ENCODE results near the gene BEST1.

DNA sequence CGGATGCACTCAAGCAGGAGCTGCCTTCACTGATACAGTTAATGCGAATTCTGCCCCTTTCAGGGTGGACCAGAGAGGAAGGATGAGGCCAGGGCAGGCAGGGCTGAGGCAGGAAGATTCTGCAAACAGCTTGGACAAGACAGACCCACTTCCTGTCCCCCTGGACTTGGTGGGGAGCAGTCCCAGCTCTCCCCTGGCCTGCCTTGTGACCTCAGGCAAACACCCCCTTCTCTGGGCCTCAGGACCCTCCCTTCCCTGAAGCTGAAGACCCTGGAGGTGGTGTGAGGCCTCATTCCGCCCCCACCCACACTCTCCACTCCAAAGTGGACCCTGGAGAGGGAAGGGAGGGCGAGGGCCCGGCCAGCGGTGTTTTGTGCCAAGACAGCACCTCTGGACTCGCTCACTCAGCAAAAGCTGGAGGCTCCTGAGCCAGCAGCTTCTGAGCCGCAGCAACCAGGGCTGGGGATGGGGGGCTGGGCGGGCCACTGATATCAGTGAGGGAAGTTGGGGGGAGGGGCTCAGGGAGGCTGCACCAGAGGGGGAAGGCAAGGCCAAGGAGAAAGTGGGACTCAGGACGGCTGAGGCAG, 41.3 kb upstream of the BEST1 start:
- TF ChIP-seq, protein P1, sequence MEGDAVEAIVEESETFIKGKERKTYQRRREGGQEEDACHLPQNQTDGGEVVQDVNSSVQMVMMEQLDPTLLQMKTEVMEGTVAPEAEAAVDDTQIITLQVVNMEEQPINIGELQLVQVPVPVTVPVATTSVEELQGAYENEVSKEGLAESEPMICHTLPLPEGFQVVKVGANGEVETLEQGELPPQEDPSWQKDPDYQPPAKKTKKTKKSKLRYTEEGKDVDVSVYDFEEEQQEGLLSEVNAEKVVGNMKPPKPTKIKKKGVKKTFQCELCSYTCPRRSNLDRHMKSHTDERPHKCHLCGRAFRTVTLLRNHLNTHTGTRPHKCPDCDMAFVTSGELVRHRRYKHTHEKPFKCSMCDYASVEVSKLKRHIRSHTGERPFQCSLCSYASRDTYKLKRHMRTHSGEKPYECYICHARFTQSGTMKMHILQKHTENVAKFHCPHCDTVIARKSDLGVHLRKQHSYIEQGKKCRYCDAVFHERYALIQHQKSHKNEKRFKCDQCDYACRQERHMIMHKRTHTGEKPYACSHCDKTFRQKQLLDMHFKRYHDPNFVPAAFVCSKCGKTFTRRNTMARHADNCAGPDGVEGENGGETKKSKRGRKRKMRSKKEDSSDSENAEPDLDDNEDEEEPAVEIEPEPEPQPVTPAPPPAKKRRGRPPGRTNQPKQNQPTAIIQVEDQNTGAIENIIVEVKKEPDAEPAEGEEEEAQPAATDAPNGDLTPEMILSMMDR (IDR thresholded peaks at IDR 0.05; ENCODE audit: low read depth, low read length, poor library complexity, severe bottlenecking) = no peak
- TF ChIP-seq EZH2phosphoT487 (IDR thresholded peaks at IDR 0.05; ENCODE audit: borderline replicate concordance, low read length) = no peak

All from DOHH2 (cell line).